Effector memory CD4-positive, alpha-beta T cell (primary cell): ENCODE data around the gene UBL3.

Experiments
- DNase-seq, 3 donors: peaks; one replicate each; pipeline ENCODE4 v3.0.0-alpha.2; 2020
- H3K27ac ChIP-seq: 2 replicates; pipeline ENCODE4 v1.7.0; 2013; ENCODE audit warnings: mild to moderate bottlenecking, low read length, moderate library complexity; ENCODE audit not compliant: insufficient read depth, poor library complexity, severe bottlenecking
- H3K27me3 ChIP-seq: replicated peaks from 2 replicates; pipeline ENCODE4 v1.7.0; 2013; ENCODE audit warnings: mild to moderate bottlenecking, low read length; ENCODE audit not compliant: insufficient read depth, control insufficient read depth, poor library complexity, severe bottlenecking
- H3K36me3 ChIP-seq: 2 replicates; pipeline ENCODE4 v1.7.0; 2013; ENCODE audit warnings: mild to moderate bottlenecking, low read length, moderate library complexity; ENCODE audit not compliant: control insufficient read depth, insufficient read depth
- H3K4me1 ChIP-seq: 2 replicates; pipeline ENCODE4 v1.7.0; 2013; ENCODE audit warnings: low read length, mild to moderate bottlenecking; ENCODE audit not compliant: control insufficient read depth, insufficient read depth, poor library complexity, severe bottlenecking
- H3K4me3 ChIP-seq: 2 replicates; pipeline ENCODE4 v1.7.0; 2013; ENCODE audit warnings: low read length, low read depth, mild to moderate bottlenecking; ENCODE audit not compliant: insufficient read depth, poor library complexity, severe bottlenecking
- H3K9me3 ChIP-seq: 2 replicates; pipeline ENCODE4 v1.7.0; 2013; ENCODE audit warnings: mild to moderate bottlenecking, low read length, moderate library complexity; ENCODE audit not compliant: control insufficient read depth

UBL3 gene

GRCh38 chr13:29884671-29885430 lies 34.4 kb upstream of the UBL3 start:
- Histone ChIP-seq H3K4me3 (no peak overlapping the region), H3K27ac (no peak overlapping the region), H3K4me1 (no peaks in the 10 kb centered on the region), H3K27me3 (no peaks in the 10 kb centered on the region), H3K36me3 (no peaks in the 10 kb centered on the region), H3K9me3 (no peaks in the 10 kb centered on the region)
- DNase-seq: no peak

GRCh38 chr13:29883941-29884518 lies 33.6 kb upstream of the UBL3 start:
- Histone ChIP-seq H3K27me3 (no peaks in the 10 kb centered on the region), H3K36me3 (no peaks in the 10 kb centered on the region), H3K9me3 (no peaks in the 10 kb centered on the region), H3K27ac (no peak overlapping the region), H3K4me1 (no peaks in the 10 kb centered on the region), H3K4me3 (no peak overlapping the region)
- no peak for DNase-seq

GRCh38 chr13:29882076-29882475 lies 31.7 kb upstream of the UBL3 start:
- DNase-seq: no peak
- Histone ChIP-seq H3K9me3 (no peaks in the 10 kb centered on the region), H3K4me1 (no peaks in the 10 kb centered on the region), H3K27ac (no peak overlapping the region), H3K4me3 (no peak overlapping the region), H3K36me3 (no peaks in the 10 kb centered on the region), H3K27me3 (no peaks in the 10 kb centered on the region)

- Histone ChIP-seq H3K9me3 (no peaks in the 10 kb centered on the region), H3K27ac (no peak overlapping the region), H3K4me3 (no peak overlapping the region), H3K4me1 (no peaks in the 10 kb centered on the region), H3K27me3 (no peaks in the 10 kb centered on the region), H3K36me3 (no peaks in the 10 kb centered on the region)
- no peak for DNase-seq
These were observed 27.7 kb upstream of the UBL3 start for GRCh38 chr13:29878101-29878500.

GRCh38 chr13:29877456-29878078 lies 27.1 kb upstream of the UBL3 start:
- H3K27ac ChIP-seq: no peak overlapping the region
- no peaks in the 10 kb centered on the region for H3K27me3 ChIP-seq
- no peaks in the 10 kb centered on the region for H3K9me3 ChIP-seq
- no peak for DNase-seq
- H3K36me3 ChIP-seq: no peaks in the 10 kb centered on the region
- no peaks in the 10 kb centered on the region for H3K4me1 ChIP-seq
- no peak overlapping the region for H3K4me3 ChIP-seq

- no peaks in the 10 kb centered on the region for H3K9me3 ChIP-seq
- H3K27ac ChIP-seq: no peak overlapping the region
- no peak overlapping the region for H3K4me3 ChIP-seq
- no peak for DNase-seq
- H3K4me1 ChIP-seq: no peaks in the 10 kb centered on the region
- no peaks in the 10 kb centered on the region for H3K36me3 ChIP-seq
- no peaks in the 10 kb centered on the region for H3K27me3 ChIP-seq
These were observed 25.2 kb upstream of the UBL3 start for GRCh38 chr13:29875646-29876045.

GRCh38 chr13:29868581-29868980 lies 18.2 kb upstream of the UBL3 start:
- H3K9me3 ChIP-seq: no peaks in the 10 kb centered on the region
- H3K36me3 ChIP-seq: no peaks in the 10 kb centered on the region
- H3K4me1 ChIP-seq: no peaks in the 10 kb centered on the region
- no peak overlapping the region for H3K27ac ChIP-seq
- no peak for DNase-seq
- H3K27me3 ChIP-seq: peaks cover 3% of the 10 kb centered on the region
- no peak overlapping the region for H3K4me3 ChIP-seq

GRCh38 chr13:29865934-29866333 lies 15.5 kb upstream of the UBL3 start:
- H3K9me3 ChIP-seq: no peaks in the 10 kb centered on the region
- DNase-seq: no peak
- H3K36me3 ChIP-seq: no peaks in the 10 kb centered on the region
- no peaks in the 10 kb centered on the region for H3K4me1 ChIP-seq
- peaks cover 6% of the 10 kb centered on the region for H3K27me3 ChIP-seq
- no peak overlapping the region for H3K4me3 ChIP-seq
- no peak overlapping the region for H3K27ac ChIP-seq

- no peaks in the 10 kb centered on the region for H3K9me3 ChIP-seq
- H3K27me3 ChIP-seq: peaks cover 6% of the 10 kb centered on the region
- H3K27ac ChIP-seq: no peak overlapping the region
- H3K4me3 ChIP-seq: no peak overlapping the region
- H3K36me3 ChIP-seq: no peaks in the 10 kb centered on the region
- H3K4me1 ChIP-seq: no peaks in the 10 kb centered on the region
- no peak for DNase-seq
These were observed 11.3 kb upstream of the UBL3 start for GRCh38 chr13:29861694-29862110.

- Histone ChIP-seq H3K9me3 (no peaks in the 10 kb centered on the region), H3K4me3 (no peak overlapping the region), H3K36me3 (no peaks in the 10 kb centered on the region), H3K27ac (no peak overlapping the region), H3K4me1 (no peaks in the 10 kb centered on the region), H3K27me3 (peaks cover 6% of the 10 kb centered on the region)
- DNase-seq: no peak
These were observed 9.6 kb upstream of the UBL3 start for GRCh38 chr13:29859971-29860370.
